Ascending aorta (tissue), 2 donors: ENCODE measurements around the gene TMEM208. TPM values are rescaled to one million over a fixed set of nuclear protein-coding genes. Genes with fewer than 3 reads are reported as not detected.
A peak's percentile ranks its signal among the peaks of the same experiment; 100 is the strongest.

Source experiments
- DNase-seq, 2 donors: peaks; one replicate each; pipeline ENCODE4 v3.0.0-alpha.2; 2019; ENCODE audit warnings: low spot score in 2 of 2
- H3K27ac ChIP-seq, 2 donors: fragments of 200-600 bp; sonication (generic); one replicate each; pipeline ENCODE4 v1.5.1; 2016 to 2017; ENCODE audit warnings: mild to moderate bottlenecking in 1 of 2
- H3K27me3 ChIP-seq: fragments of 200-600 bp; sonication (generic); one replicate; pipeline ENCODE4 v1.5.1; 2017
- H3K36me3 ChIP-seq, 2 donors: fragments of 200-600 bp; sonication (generic); one replicate each; pipeline ENCODE4 v1.5.1; 2016
- H3K4me1 ChIP-seq, 2 donors: fragments of 200-600 bp; sonication (generic); one replicate each; pipeline ENCODE4 v1.5.1; 2016 to 2017; ENCODE audit warnings: mild to moderate bottlenecking in 1 of 2
- H3K4me3 ChIP-seq, 2 donors: fragments of 200-600 bp; sonication (generic); one replicate each; pipeline ENCODE4 v1.5.1; 2016 to 2017; ENCODE audit warnings: mild to moderate bottlenecking in 1 of 2
- H3K9me3 ChIP-seq, 2 donors: fragments of 200-600 bp; sonication (generic); one replicate each; pipeline ENCODE4 v1.5.1; 2016
- intact Hi-C: fragments of 100-400 bp; cut with DNase I; formaldehyde crosslinking; loops from one replicate; pipeline ENCODE4 v1.15.1; 2023
- total RNA-seq: library from RNA; depleted of rRNA; stranded (reverse); fragments of >200 nt; gene quantifications from one replicate; pipeline ENCODE4 v1.1.0, GENCODE V29; 2016
- TF ChIP-seq, protein P1 (sequence below), 3 experiments: fragments of 200-600 bp in 2 of 3; fragments of 450-650 bp in 1 of 3; sonication (generic) in 2 of 3; IDR thresholded peaks; one replicate each; pipeline ENCODE4 v1.5.1; 2016 to 2019; ENCODE audit warnings: antibody characterized with exemption in 3 of 3, mild to moderate bottlenecking in 1 of 3, moderate library complexity in 1 of 3

TMEM208 gene
- total RNA-seq, 1 donor from 2014 or later, result 8.3 TPM

DNA sequence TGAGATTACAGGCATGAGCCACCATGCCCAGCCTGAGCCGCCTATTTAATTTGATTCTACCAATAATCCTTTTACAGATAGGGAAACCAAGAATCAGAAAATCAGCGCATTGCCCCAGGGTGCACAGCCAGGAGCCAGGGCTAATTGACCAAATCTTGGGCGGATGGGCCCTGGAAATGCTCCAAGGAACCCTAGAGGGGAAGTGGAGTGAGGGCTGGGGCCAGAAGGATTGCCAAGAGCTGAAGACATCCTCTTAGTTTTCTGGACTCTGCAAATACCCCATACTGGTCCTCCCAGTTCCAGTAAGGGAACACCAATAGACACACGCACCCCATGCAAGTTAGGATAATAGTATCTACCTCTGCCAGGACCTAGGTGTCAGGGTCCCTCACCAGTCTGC is 16.6 kb downstream of the TMEM208 start:
- DNase-seq, result no peak

DNA sequence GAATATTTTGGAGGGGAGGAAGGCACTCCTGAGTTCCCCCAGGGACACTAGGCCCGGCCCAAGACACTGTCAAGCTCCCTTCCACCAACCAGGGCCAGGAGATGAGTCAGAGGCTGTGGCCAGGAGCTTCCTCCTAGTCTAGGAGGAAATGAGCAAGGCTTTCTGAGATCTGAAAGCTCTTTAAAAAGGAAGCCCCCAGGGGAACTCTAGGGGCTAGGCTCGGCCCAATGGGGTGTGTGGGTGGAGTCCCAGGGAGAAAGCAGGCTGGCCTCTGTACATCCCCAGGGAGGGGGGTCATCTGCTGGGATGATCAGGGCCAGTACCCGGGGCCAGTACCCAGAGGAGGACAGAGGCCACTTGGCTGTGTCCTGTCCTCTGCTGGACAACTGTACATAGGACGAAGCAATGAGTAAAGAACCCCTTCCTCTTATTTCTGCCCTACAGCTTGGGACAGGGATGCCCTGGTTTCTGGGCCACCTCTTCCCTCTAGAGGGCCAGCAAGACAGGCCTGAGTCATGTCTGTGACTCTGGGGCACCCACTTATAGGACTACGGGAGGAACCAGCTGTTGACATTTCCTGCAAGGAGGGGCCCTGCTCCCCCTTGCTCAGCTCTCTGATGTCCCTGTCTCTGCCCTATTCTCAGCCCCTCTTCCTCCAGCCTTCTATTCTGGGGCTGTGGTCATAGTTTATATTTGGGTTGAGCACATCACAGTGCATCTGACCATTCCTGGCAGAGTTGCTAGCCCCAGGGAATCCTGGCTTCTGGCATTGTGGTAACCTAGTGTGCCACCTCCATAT is 17.7 kb downstream of the TMEM208 start:
- peak overlapping the region; percentile 82 to 89 for H3K27ac ChIP-seq
- H3K4me1 ChIP-seq, result peaks cover 36 to 44% of the 10 kb centered on the region in 2 donors
- DNase-seq, result peak; percentile 66 to 89
- H3K27me3 ChIP-seq, result peaks cover 6% of the 10 kb centered on the region
- intact Hi-C loops, result loop anchor here (10.0 kb wide), 3 partner anchors 420 to 600 kb away; partner anchors contain the start of genes ACD, C16orf86, CENPT and ENKD1
- no peaks in the 10 kb centered on the region for H3K36me3 ChIP-seq
- peak overlapping the region in 1 of 2 donors; percentile 69 for H3K4me3 ChIP-seq
- H3K9me3 ChIP-seq, result no peaks in the 10 kb centered on the region
- TF ChIP-seq, protein P1, sequence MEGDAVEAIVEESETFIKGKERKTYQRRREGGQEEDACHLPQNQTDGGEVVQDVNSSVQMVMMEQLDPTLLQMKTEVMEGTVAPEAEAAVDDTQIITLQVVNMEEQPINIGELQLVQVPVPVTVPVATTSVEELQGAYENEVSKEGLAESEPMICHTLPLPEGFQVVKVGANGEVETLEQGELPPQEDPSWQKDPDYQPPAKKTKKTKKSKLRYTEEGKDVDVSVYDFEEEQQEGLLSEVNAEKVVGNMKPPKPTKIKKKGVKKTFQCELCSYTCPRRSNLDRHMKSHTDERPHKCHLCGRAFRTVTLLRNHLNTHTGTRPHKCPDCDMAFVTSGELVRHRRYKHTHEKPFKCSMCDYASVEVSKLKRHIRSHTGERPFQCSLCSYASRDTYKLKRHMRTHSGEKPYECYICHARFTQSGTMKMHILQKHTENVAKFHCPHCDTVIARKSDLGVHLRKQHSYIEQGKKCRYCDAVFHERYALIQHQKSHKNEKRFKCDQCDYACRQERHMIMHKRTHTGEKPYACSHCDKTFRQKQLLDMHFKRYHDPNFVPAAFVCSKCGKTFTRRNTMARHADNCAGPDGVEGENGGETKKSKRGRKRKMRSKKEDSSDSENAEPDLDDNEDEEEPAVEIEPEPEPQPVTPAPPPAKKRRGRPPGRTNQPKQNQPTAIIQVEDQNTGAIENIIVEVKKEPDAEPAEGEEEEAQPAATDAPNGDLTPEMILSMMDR (IDR thresholded peaks at IDR 0.05), result no peak

More for the DNA sequence above, 16.6 kb downstream of the TMEM208 start:
- Histone ChIP-seq H3K4me1 (peaks cover 27 to 40% of the 10 kb centered on the region in 2 donors), H3K36me3 (peaks cover 4 to 10% of the 10 kb centered on the region in 2 donors), H3K4me3 (no peak overlapping the region), H3K9me3 (no peaks in the 10 kb centered on the region), H3K27ac (peak overlapping the region; percentile 82 to 89), H3K27me3 (no peaks in the 10 kb centered on the region)
- intact Hi-C loops, result loop anchor here (10.0 kb wide), 3 partner anchors 421 to 601 kb away; partner anchors contain the start of genes ACD, C16orf86, CENPT and ENKD1
- TF ChIP-seq, protein P1 (IDR thresholded peaks at IDR 0.05), result no peak

DNA sequence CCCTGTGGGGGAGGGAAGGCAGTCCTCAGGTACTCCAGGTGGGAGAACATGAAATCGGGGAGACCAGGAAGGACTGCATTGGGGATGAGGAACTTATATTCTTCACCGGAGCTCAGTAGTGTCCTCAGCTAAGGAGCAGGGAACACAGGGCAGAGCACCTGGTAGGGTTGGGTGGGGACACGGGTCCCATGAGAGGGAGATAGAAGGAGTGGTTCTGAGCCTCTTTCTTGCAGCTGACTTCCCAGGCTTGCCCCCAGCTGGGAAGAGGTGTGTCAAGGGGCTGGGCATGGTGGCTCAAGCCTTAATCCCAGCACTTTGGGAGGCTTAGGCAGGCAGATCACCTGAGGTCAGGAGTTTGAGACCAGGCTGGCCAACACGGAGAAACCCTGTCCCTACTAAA is 18.3 kb downstream of the TMEM208 start:
- H3K27me3 ChIP-seq, result peaks cover 6% of the 10 kb centered on the region
- peak overlapping the region; percentile 82 to 89 for H3K27ac ChIP-seq
- peaks cover 36 to 44% of the 10 kb centered on the region in 2 donors for H3K4me1 ChIP-seq
- no peaks in the 10 kb centered on the region for H3K9me3 ChIP-seq
- DNase-seq, result no peak
- TF ChIP-seq, protein P1 (IDR thresholded peaks at IDR 0.05), result no peak
- H3K4me3 ChIP-seq, result peak overlapping the region; percentile 65 to 69
- H3K36me3 ChIP-seq, result no peaks in the 10 kb centered on the region
- intact Hi-C loops, result loop anchor here (10.0 kb wide), 3 partner anchors 420 to 600 kb away; partner anchors contain the start of genes ACD, C16orf86, CENPT and ENKD1

GRCh38 chr16:67245674-67246080 is 18.7 kb downstream of the TMEM208 start:
- intact Hi-C loops, result loop anchor here (10.0 kb wide), 3 partner anchors 419 to 599 kb away; partner anchors contain the start of genes ACD, C16orf86, CENPT and ENKD1

GRCh38 chr16:67246081-67246755 is 19.3 kb downstream of the TMEM208 start:
- DNase-seq, result peak in 1 of 2 donors; percentile 87
- peaks cover 6% of the 10 kb centered on the region for H3K27me3 ChIP-seq
- intact Hi-C loops, result loop anchor here (10.0 kb wide), 3 partner anchors 419 to 599 kb away; partner anchors contain the start of genes ACD, C16orf86, CENPT and ENKD1
- no peaks in the 10 kb centered on the region for H3K36me3 ChIP-seq
- H3K9me3 ChIP-seq, result no peaks in the 10 kb centered on the region
- H3K4me3 ChIP-seq, result peak overlapping the region; percentile 65 to 69
- H3K4me1 ChIP-seq, result peaks cover 31 to 34% of the 10 kb centered on the region in 2 donors
- TF ChIP-seq, protein P1 (IDR thresholded peaks at IDR 0.05), result peak in 2 of 3 experiments; percentile 48 to 54
- H3K27ac ChIP-seq, result peak overlapping the region; percentile 82 to 89

More at GRCh38 chr16:67245674-67246080, 18.7 kb downstream of the TMEM208 start:
- peaks cover 6% of the 10 kb centered on the region for H3K27me3 ChIP-seq
- H3K9me3 ChIP-seq, result no peaks in the 10 kb centered on the region
- DNase-seq, result no peak
- H3K4me3 ChIP-seq, result peak overlapping the region; percentile 65 to 69
- peaks cover 33 to 39% of the 10 kb centered on the region in 2 donors for H3K4me1 ChIP-seq
- peak overlapping the region; percentile 82 to 89 for H3K27ac ChIP-seq
- TF ChIP-seq, protein P1 (IDR thresholded peaks at IDR 0.05), result no peak
- no peaks in the 10 kb centered on the region for H3K36me3 ChIP-seq
